ENCODE results near the gene SDCCAG8. TPM values are rescaled to one million over a fixed set of nuclear protein-coding genes. Genes with fewer than 3 reads are reported as not detected.

SDCCAG8 gene
- total and polyA plus RNA-seq, 2 donors from 2014 or later: 29.6 to 53.2 TPM

DNA sequence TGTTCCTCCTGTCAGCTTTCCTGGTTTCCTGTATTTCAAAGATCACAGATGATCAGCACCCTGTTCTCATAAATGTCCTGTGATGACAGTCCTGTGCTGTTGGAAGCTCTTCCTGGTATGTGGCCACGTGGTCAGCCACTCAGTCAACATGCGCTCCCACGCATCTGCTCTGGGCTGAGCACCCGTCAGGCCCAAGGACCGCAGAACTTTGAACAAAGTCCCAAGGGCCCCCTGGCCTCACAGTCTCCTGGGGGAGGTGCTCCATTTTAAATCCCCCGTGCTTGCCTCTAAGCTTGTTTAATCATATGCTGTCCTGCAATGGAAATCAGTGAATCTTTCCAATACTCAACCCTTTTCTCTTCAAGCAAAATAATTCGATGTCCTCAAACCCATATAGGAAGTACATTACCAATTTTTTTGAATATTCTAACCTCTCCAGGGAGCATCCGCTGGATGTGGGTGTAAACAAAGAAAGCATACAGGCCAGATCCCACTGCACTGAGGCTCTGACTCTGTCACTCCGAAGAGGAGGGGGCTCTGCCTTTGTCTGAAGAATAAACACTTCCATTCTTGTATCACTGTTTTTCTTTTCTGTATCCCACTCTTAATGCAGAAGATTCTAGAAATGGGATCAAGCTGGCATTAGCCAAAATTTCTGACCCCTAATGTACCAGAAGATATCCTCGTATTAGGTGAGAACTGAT, 250.3 kb downstream of the SDCCAG8 start:
- TF ChIP-seq, protein P1, sequence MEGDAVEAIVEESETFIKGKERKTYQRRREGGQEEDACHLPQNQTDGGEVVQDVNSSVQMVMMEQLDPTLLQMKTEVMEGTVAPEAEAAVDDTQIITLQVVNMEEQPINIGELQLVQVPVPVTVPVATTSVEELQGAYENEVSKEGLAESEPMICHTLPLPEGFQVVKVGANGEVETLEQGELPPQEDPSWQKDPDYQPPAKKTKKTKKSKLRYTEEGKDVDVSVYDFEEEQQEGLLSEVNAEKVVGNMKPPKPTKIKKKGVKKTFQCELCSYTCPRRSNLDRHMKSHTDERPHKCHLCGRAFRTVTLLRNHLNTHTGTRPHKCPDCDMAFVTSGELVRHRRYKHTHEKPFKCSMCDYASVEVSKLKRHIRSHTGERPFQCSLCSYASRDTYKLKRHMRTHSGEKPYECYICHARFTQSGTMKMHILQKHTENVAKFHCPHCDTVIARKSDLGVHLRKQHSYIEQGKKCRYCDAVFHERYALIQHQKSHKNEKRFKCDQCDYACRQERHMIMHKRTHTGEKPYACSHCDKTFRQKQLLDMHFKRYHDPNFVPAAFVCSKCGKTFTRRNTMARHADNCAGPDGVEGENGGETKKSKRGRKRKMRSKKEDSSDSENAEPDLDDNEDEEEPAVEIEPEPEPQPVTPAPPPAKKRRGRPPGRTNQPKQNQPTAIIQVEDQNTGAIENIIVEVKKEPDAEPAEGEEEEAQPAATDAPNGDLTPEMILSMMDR (IDR thresholded peaks at IDR 0.05; ENCODE audit: borderline replicate concordance, extremely low read depth, insufficient read depth): no peak
- Histone ChIP-seq H3K36me3 (ENCODE audit: control insufficient read depth in 2 of 3, insufficient read depth in 3 of 3, low read length in 3 of 3) (peaks cover 0 to 12% (median 10%) of the 10 kb centered on the region in 3 donors), H3K4me1 (ENCODE audit: control insufficient read depth in 2 of 3, insufficient read depth in 2 of 3, low read depth in 1 of 3, low read length in 3 of 3) (no peaks in the 10 kb centered on the region), H3K9ac (ENCODE audit: low read length in 3 of 3) (no peak overlapping the region), H3K4me3 (ENCODE audit: low read length in 3 of 3) (no peak overlapping the region), H3K27me3 (ENCODE audit: control insufficient read depth, insufficient read depth, low read length) (no peaks in the 10 kb centered on the region), H3K9me3 (ENCODE audit: control insufficient read depth in 2 of 3, insufficient read depth in 1 of 3, low read length in 3 of 3) (no peaks in the 10 kb centered on the region), H3K27ac (ENCODE audit: low read depth in 2 of 2, low read length in 2 of 2) (no peak overlapping the region)
- intact Hi-C loops (cut with DNase I): no loop called here
- no peak for FAIRE-seq
- DNase-seq: peak in 2 of 5 donors; percentile 23 to 80

DNA sequence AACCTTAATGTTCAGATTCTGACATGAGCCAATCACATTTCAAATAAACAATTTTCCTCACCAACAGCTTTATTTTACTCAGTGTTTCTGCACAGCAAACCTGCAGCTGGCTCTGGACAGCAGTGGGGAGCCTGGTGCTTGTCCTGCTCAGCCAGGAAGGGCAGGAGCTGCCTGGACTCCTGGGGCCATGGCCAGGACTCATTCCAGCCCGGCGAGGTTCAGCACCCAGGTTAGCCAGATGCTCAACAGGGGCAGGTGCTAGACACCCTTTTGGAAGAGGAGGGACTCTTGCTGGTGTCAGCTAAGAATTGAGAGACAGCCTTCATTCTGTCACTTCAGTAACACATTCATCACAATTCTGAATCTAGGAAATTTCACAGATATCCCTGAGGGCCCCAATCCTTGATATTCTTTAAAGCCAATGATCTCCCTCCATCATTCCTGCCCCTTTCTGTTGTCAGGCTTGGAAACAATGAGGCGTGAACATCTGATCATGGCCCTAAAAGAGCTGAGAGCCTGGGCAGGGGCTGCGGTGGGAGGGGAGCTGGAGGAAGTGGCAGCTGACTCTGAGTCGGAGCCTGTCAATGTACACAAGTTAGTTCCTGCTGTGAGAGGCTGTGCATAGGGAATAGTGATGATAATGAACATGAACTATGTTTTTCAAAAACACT, 251.3 kb downstream of the SDCCAG8 start:
- no peaks in the 10 kb centered on the region for H3K4me1 ChIP-seq (ENCODE audit: control insufficient read depth in 2 of 3, insufficient read depth in 2 of 3, low read depth in 1 of 3, low read length in 3 of 3)
- H3K9ac ChIP-seq (ENCODE audit: low read length in 3 of 3): no peak overlapping the region
- no peak overlapping the region for H3K4me3 ChIP-seq (ENCODE audit: low read length in 3 of 3)
- H3K27ac ChIP-seq (ENCODE audit: low read depth in 2 of 2, low read length in 2 of 2): no peak overlapping the region
- H3K36me3 ChIP-seq (ENCODE audit: control insufficient read depth in 2 of 3, insufficient read depth in 3 of 3, low read length in 3 of 3): peaks cover 0 to 15% (median 10%) of the 10 kb centered on the region in 3 donors
- intact Hi-C loops (cut with DNase I): no loop called here
- TF ChIP-seq, protein P1 (IDR thresholded peaks at IDR 0.05; ENCODE audit: borderline replicate concordance, extremely low read depth, insufficient read depth): no peak
- DNase-seq: no peak
- H3K27me3 ChIP-seq (ENCODE audit: control insufficient read depth, insufficient read depth, low read length): no peaks in the 10 kb centered on the region
- no peak for FAIRE-seq
- no peaks in the 10 kb centered on the region for H3K9me3 ChIP-seq (ENCODE audit: control insufficient read depth in 2 of 3, insufficient read depth in 1 of 3, low read length in 3 of 3)

DNA sequence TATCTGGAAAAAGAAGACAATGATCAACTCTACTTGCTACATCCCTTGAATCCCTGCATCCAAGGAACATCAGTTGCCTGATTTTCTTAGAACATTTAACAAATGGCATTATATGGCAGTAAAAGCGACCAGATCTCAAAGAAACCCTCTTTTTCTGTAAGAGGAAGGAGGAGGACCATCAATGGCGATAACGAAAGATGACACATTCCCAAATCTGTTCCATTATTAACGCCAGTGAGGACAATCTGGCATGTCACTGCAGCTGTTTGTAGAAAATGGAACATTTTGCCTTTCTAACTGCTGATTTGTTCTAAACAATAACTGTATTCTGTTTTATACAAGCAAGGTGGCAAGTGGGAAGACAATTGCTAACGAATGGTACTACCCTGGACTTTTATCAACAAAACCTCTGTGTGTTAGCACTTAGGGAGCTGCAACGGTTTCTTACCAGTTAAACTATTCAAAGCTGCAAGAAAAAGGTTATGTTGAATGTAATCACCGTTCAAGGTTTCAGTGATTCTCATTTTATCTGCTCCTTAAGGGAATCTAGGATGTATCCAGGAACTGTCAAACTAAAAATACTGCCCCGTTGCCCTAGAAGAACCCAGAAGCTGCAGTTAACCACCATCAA, 251.9 kb downstream of the SDCCAG8 start:
- Histone ChIP-seq H3K27me3 (ENCODE audit: control insufficient read depth, insufficient read depth, low read length) (no peaks in the 10 kb centered on the region), H3K4me3 (ENCODE audit: low read length in 3 of 3) (no peak overlapping the region), H3K9me3 (ENCODE audit: control insufficient read depth in 2 of 3, insufficient read depth in 1 of 3, low read length in 3 of 3) (no peaks in the 10 kb centered on the region), H3K27ac (ENCODE audit: low read depth in 2 of 2, low read length in 2 of 2) (no peak overlapping the region), H3K36me3 (ENCODE audit: control insufficient read depth in 2 of 3, insufficient read depth in 3 of 3, low read length in 3 of 3) (peaks cover 0 to 15% (median 10%) of the 10 kb centered on the region in 3 donors), H3K4me1 (ENCODE audit: control insufficient read depth in 2 of 3, insufficient read depth in 2 of 3, low read depth in 1 of 3, low read length in 3 of 3) (no peaks in the 10 kb centered on the region), H3K9ac (ENCODE audit: low read length in 3 of 3) (no peak overlapping the region)
- FAIRE-seq (no peak), DNase-seq (no peak)
- TF ChIP-seq, protein P1 (IDR thresholded peaks at IDR 0.05; ENCODE audit: borderline replicate concordance, extremely low read depth, insufficient read depth): no peak
- intact Hi-C loops (cut with DNase I): no loop called here

Measured in kidney (tissue), 14 donors.